IMR-90 (cell line): Measurements from ENCODE around the gene TTC21A. TPM values are rescaled to one million over a fixed set of nuclear protein-coding genes. Genes with fewer than 3 reads are reported as not detected.
A peak's percentile ranks its signal among the peaks of the same experiment; 100 is the strongest.

Experiments
- ATAC-seq: fragments of 200-7000 bp; cut with Tn5 transposase; 2 replicates; pipeline ENCODE4 v1.9.1; 2020; ENCODE audit warnings: low read depth, mild to moderate bottlenecking, moderate library complexity
- BruUV-seq: library from RNA; stranded (reverse); fragments of 400-500 nt; replicated peaks from 2 replicates; lab custom pipeline; 2021; lab: Mats Ljungman, UMichigan
- CTCF ChIA-PET: fragments of 300-600 bp; formaldehyde crosslinking; extraction: SDS; loops from one replicate; lab custom pipeline; 2021; ENCODE audit warnings: antibody characterized with exemption; lab: Yijun Ruan, JAX
- POLR2A ChIA-PET: fragments of 300-600 bp; sonication (Branson Sonifier 250); formaldehyde crosslinking; loops from one replicate; lab custom pipeline; 2022; ENCODE audit warnings: antibody characterized with exemption; ENCODE audit not compliant: unreplicated experiment; lab: Charles Lee
- DNase-seq: peaks from one replicate; pipeline ENCODE4 v3.0.0; 2013
- H2AFZ ChIP-seq: replicated peaks from 2 replicates; pipeline ENCODE3; 2013; ENCODE audit warnings: low read length, mild to moderate bottlenecking; ENCODE audit not compliant: poor library complexity
- H2AK5ac ChIP-seq: 2 replicates; pipeline ENCODE4 v1.6.1; 2013; ENCODE audit warnings: low read depth, low read length, inconsistent platforms
- H2AK9ac ChIP-seq: replicated peaks from 2 replicates; pipeline ENCODE3; 2013; ENCODE audit warnings: mild to moderate bottlenecking, low read depth, low read length, moderate library complexity; ENCODE audit not compliant: poor library complexity
- H2BK120ac ChIP-seq: 2 replicates; pipeline ENCODE4 v1.6.1; 2013; ENCODE audit warnings: low read depth, low read length, inconsistent platforms
- H2BK15ac ChIP-seq: 3 replicates; pipeline ENCODE4 v1.6.1; 2013; ENCODE audit warnings: low read depth, low read length, inconsistent platforms
- H2BK20ac ChIP-seq: 2 replicates; pipeline ENCODE4 v1.6.1; 2013; ENCODE audit warnings: low read depth, mild to moderate bottlenecking, inconsistent platforms, low read length, moderate library complexity
- H2BK5ac ChIP-seq: 2 replicates; pipeline ENCODE4 v1.6.1; 2013; ENCODE audit warnings: mild to moderate bottlenecking, low read depth, low read length, inconsistent platforms; ENCODE audit not compliant: poor library complexity, severe bottlenecking
- H3K14ac ChIP-seq: replicated peaks from 2 replicates; pipeline ENCODE4 v1.6.1; 2013; ENCODE audit warnings: low read depth, low read length, inconsistent platforms
- H3K18ac ChIP-seq: 2 replicates; pipeline ENCODE4 v1.6.1; 2013; ENCODE audit warnings: low read depth, low read length, control low read depth
- H3K23ac ChIP-seq: 2 replicates; pipeline ENCODE4 v1.6.1; 2013; ENCODE audit warnings: low read depth, low read length, inconsistent platforms
- H3K27ac ChIP-seq: 2 replicates; pipeline ENCODE4 v1.5.1; 2013; ENCODE audit warnings: mild to moderate bottlenecking, control low read depth, low read length; ENCODE audit not compliant: insufficient read depth
- H3K27me3 ChIP-seq: 2 replicates; pipeline ENCODE4 v1.6.1; 2013; ENCODE audit warnings: low read length; ENCODE audit not compliant: control insufficient read depth, insufficient read depth
- H3K36me3 ChIP-seq: 2 replicates; pipeline ENCODE4 v1.6.1; 2013; ENCODE audit warnings: low read length, mixed read lengths; ENCODE audit not compliant: control insufficient read depth, insufficient read depth
- H3K4ac ChIP-seq: 2 replicates; pipeline ENCODE4 v1.6.1; 2013; ENCODE audit warnings: low read depth, low read length, inconsistent platforms
- H3K4me1 ChIP-seq: 2 replicates; pipeline ENCODE4 v1.6.1; 2013; ENCODE audit warnings: low read length, mixed read lengths; ENCODE audit not compliant: control insufficient read depth, insufficient read depth
- H3K4me2 ChIP-seq: 2 replicates; pipeline ENCODE4 v1.6.1; 2013; ENCODE audit warnings: low read depth, mild to moderate bottlenecking, control low read depth, low read length, moderate library complexity
- H3K4me3 ChIP-seq: 2 replicates; pipeline ENCODE4 v1.5.1; 2013; ENCODE audit warnings: low read depth, mild to moderate bottlenecking, control low read depth, low read length, moderate library complexity; ENCODE audit not compliant: insufficient read depth
- H3K56ac ChIP-seq: 2 replicates; pipeline ENCODE4 v1.6.1; 2013; ENCODE audit warnings: low read length, inconsistent platforms; ENCODE audit not compliant: insufficient read depth; ENCODE audit errors: extremely low read depth
- H3K79me1 ChIP-seq, 2 experiments: 2 replicates each; pipeline ENCODE4 v1.6.1; 2013; ENCODE audit warnings: low read length in 2 of 2, inconsistent platforms in 1 of 2, low read depth in 1 of 2
- H3K9ac ChIP-seq: 2 replicates; pipeline ENCODE4 v1.6.1; 2013; ENCODE audit warnings: low read depth, low read length, control low read depth
- H3K9me1 ChIP-seq: 2 replicates; pipeline ENCODE4 v1.6.1; 2013; ENCODE audit warnings: low read length, inconsistent platforms; ENCODE audit not compliant: insufficient read depth
- H3K9me3 ChIP-seq: 2 replicates; pipeline ENCODE4 v1.6.1; 2013; ENCODE audit warnings: low read length; ENCODE audit not compliant: control insufficient read depth, insufficient read depth
- H4K20me1 ChIP-seq: 2 replicates; pipeline ENCODE4 v1.6.1; 2013; ENCODE audit warnings: low read length, inconsistent platforms; ENCODE audit not compliant: insufficient read depth
- H4K5ac ChIP-seq: 2 replicates; pipeline ENCODE4 v1.6.1; 2013; ENCODE audit warnings: mild to moderate bottlenecking, low read depth, low read length, control low read depth
- H4K8ac ChIP-seq, 2 experiments: 2 replicates each; pipeline ENCODE4 v1.6.1; 2013; ENCODE audit warnings: low read depth in 2 of 2, low read length in 2 of 2, control low read depth in 1 of 2, inconsistent platforms in 1 of 2
- H4K91ac ChIP-seq: 2 replicates; pipeline ENCODE4 v1.6.1; 2013; ENCODE audit warnings: low read depth, low read length, inconsistent platforms; ENCODE audit not compliant: insufficient read depth
- CHD1 ChIP-seq: IDR thresholded peaks from 2 replicates; pipeline ENCODE4 v1.6.1; 2012; ENCODE audit warnings: low read depth, low read length, improper control_type of control experiment
- POLR2A ChIP-seq: IDR thresholded peaks from 2 replicates; pipeline ENCODE4 v1.6.1; 2012; ENCODE audit warnings: mild to moderate bottlenecking, low read depth, low read length
- WGBS, 2 experiments: methylation state at CpG; one replicate each; pipeline versions ENCODE4 v1.1.5 to v1.1.7; 2013; ENCODE audit warnings: missing lambda C conversion rate in 2 of 2; ENCODE audit not compliant: insufficient read length in 1 of 2; ENCODE audit errors: extremely low coverage in 2 of 2; 5-methylcytosine and 5-hydroxymethylcytosine counted together
- dilution Hi-C: fragments of 300-500 bp; cut with HindIII; formaldehyde crosslinking; loops from one replicate; pipeline ENCODE4 v1.14.3; 2018; ENCODE audit warnings: low sequenced_read_pairs; ENCODE audit not compliant: unreplicated experiment
- in situ Hi-C: fragments of 300-500 bp; cut with MboI; formaldehyde crosslinking; loops from 3 replicates; pipeline ENCODE4 v1.14.3; 2019; ENCODE audit warnings: low sequenced_read_pairs, inconsistent platforms, mixed read lengths
- intact Hi-C: fragments of 100-400 bp; cut with micrococcal nuclease; formaldehyde crosslinking; loops from 2 replicates; pipeline ENCODE4 v1.10.0; 2022
- polyA plus RNA-seq, 3 experiments: library from polyadenylated mRNA; depleted of rRNA; stranded (reverse); fragments of >200 nt; gene quantifications; 2 replicates each; pipeline ENCODE4 v1.2.3, GENCODE V29; 2012; ENCODE audit warnings: low replicate concordance in 1 of 3
- total RNA-seq: library from RNA; depleted of rRNA; stranded (reverse); fragments of >200 nt; gene quantifications from 2 replicates; pipeline ENCODE4 v1.2.3, GENCODE V29; 2012

The TTC21A gene
- total and polyA plus RNA-seq, 2 of the 4 experiments (the other 2 are of a cell fraction): 0.90 to 1.8 TPM

- Histone ChIP-seq H2BK20ac (no peak overlapping the region), H3K56ac (no peak overlapping the region), H3K23ac (no peak overlapping the region), H2BK120ac (no peak overlapping the region), H2BK5ac (no peak overlapping the region), H2AK9ac (peak overlapping the region; percentile 21), H3K36me3 (peaks cover 10% of the 10 kb centered on the region), H3K9me3 (no peaks in the 10 kb centered on the region), H3K18ac (no peak overlapping the region), H3K14ac (no peak overlapping the region), H4K5ac (no peak overlapping the region), H3K4me2 (no peak overlapping the region), H3K4me1 (peaks cover 19% of the 10 kb centered on the region), H4K91ac (no peak overlapping the region), H4K20me1 (peaks cover 39% of the 10 kb centered on the region), H3K79me1 (peaks cover 6 to 32% of the 10 kb centered on the region in 2 experiments), H3K4me3 (no peak overlapping the region), H4K8ac (no peak overlapping the region), H3K27ac (no peak overlapping the region), H3K27me3 (no peaks in the 10 kb centered on the region), H2BK15ac (no peak overlapping the region), H2AFZ (no peak overlapping the region), H3K9me1 (peaks cover 24% of the 10 kb centered on the region), H3K9ac (no peak overlapping the region), H2AK5ac (no peak overlapping the region), H3K4ac (no peak overlapping the region)
- CTCF ChIA-PET: interaction anchor here (0.6 kb wide), 1 partner anchor 9 kb away, joined by 4 read pairs; no protein-coding TSS in a partner anchor
- TF ChIP-seq CHD1 (no peak), POLR2A (peak; percentile 29)
- dilution Hi-C loops (no loop called here), in situ Hi-C loops (no loop called here), intact Hi-C loops (no loop called here)
- POLR2A ChIA-PET: no interaction called here
- WGBS, 2 experiments: 100% methylated on average over 8 of the region's 21 CpGs; no CpG with 5 or more reads in 1 of the 2 experiments
- no TSS peak for BruUV-seq
- DNase-seq (no peak), ATAC-seq (no peak)
Measured at GRCh38 chr3:39136533-39137434, 29.3 kb downstream of the TTC21A start.
